Loucy (cell line): ENCODE results near the gene HEXIM2.
"Not testable (repeated sequence)": the region's sequence is repeated elsewhere in the genome, so short reads cannot be mapped to it uniquely, and the experiment has no call there.

Experiments
- H2AFZ ChIP-seq: fragments of 200-600 bp; sonication (generic); 2 replicates; pipeline ENCODE4 v1.6.0; 2016; ENCODE audit warnings: antibody characterized with exemption, mild to moderate bottlenecking, low read length, moderate library complexity
- H3F3A ChIP-seq: fragments of 200-600 bp; 2 replicates; pipeline ENCODE4 v1.6.0; 2016; ENCODE audit warnings: antibody characterized with exemption, low read depth, mild to moderate bottlenecking
- H3K27me3 ChIP-seq: fragments of 200-600 bp; sonication (generic); 2 replicates; pipeline ENCODE4 v1.6.1; 2014; ENCODE audit warnings: low read length, mild to moderate bottlenecking; ENCODE audit not compliant: insufficient read depth, poor library complexity, severe bottlenecking
- H3K36me3 ChIP-seq: fragments of 200-600 bp; sonication (generic); 2 replicates; pipeline ENCODE4 v1.6.1; 2016; ENCODE audit warnings: low read length; ENCODE audit not compliant: insufficient read depth
- H3K4me1 ChIP-seq: fragments of 200-600 bp; sonication (generic); 2 replicates; pipeline ENCODE4 v1.5.1; 2014; ENCODE audit warnings: low read length, mild to moderate bottlenecking; ENCODE audit not compliant: insufficient read depth, poor library complexity, severe bottlenecking
- H3K4me2 ChIP-seq: fragments of 200-600 bp; sonication (generic); 2 replicates; pipeline ENCODE4 v1.6.0; 2014; ENCODE audit warnings: antibody characterized with exemption, low read length, low read depth, mild to moderate bottlenecking; ENCODE audit not compliant: poor library complexity, severe bottlenecking
- H3K4me3 ChIP-seq: fragments of 200-600 bp; sonication (generic); 2 replicates; pipeline ENCODE4 v1.5.1; 2014; ENCODE audit warnings: low read length, mild to moderate bottlenecking, mixed read lengths; ENCODE audit not compliant: poor library complexity, severe bottlenecking
- H3K79me2 ChIP-seq: fragments of 200-600 bp; sonication (generic); 2 replicates; pipeline ENCODE4 v1.6.1; 2014; ENCODE audit warnings: low read length; ENCODE audit not compliant: insufficient read depth
- H3K9ac ChIP-seq: fragments of 200-600 bp; sonication (generic); 2 replicates; pipeline ENCODE4 v1.6.0; 2014; ENCODE audit warnings: mild to moderate bottlenecking, low read depth, low read length, moderate library complexity; ENCODE audit not compliant: poor library complexity, severe bottlenecking
- H3K9me2 ChIP-seq: fragments of 200-600 bp; sonication (generic); replicated peaks from 2 replicates; pipeline ENCODE4 v1.6.1; 2016; ENCODE audit warnings: low read depth, low read length, mixed read lengths
- H3K9me3 ChIP-seq: fragments of 200-600 bp; sonication (generic); 2 replicates; pipeline ENCODE4 v1.6.1; 2014; ENCODE audit warnings: mild to moderate bottlenecking, antibody characterized with exemption, low read length, low read depth; ENCODE audit not compliant: insufficient read depth
- H4K20me1 ChIP-seq: fragments of 200-600 bp; sonication (generic); 2 replicates; pipeline ENCODE4 v1.6.0; 2014; ENCODE audit warnings: antibody characterized with exemption, low read length, mild to moderate bottlenecking; ENCODE audit not compliant: insufficient read depth, poor library complexity, severe bottlenecking
- EZH2phosphoT487 ChIP-seq: fragments of 200-600 bp; IDR thresholded peaks from 2 replicates; pipeline ENCODE4 v1.6.1; 2018; ENCODE audit warnings: antibody characterized with exemption, mild to moderate bottlenecking, moderate library complexity, borderline replicate concordance
- TF ChIP-seq, protein P1 (sequence below): fragments of 200-600 bp; sonication (generic); conservative IDR thresholded peaks from 2 replicates; pipeline ENCODE4 v1.5.1; 2014; ENCODE audit warnings: mild to moderate bottlenecking, antibody characterized with exemption, low read length

HEXIM2 gene

DNA sequence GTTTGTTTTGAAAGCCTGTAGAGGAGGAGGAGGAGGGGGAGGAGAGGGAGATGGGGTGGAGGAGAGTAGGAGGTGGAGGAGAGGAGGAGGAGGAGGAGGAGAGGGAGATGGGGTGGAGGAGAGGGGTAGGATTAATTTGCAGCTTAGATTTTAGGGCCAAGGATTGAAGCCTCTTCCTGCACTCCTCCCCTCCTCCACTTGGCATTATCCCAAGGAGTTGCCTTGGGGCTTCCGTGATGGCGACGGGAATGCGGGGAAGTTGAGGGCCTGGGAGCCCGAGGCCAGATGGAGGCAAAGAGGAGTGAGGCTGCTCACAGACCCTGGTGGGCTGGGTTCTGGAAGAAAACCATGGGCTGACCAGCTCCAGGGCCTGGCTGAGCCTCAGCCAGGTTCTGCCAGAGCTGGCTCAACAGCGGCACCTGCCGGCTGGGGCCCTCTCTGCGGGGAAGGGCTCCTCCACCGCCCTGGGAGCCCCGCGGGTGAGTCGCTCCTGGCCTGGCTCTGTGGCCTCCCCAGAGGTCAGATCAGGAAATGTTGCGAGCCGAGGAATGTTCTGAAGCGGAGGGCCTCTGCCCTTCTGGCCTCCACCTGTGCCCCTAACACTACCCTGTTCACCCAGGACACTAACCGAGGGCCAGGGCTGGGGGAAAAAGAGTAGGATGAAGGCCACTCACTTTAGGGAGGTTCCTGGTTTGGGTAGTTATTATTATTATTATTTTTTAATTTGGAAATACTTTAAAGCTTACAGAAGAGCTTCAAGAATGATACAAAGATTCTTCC lies 36.1 kb downstream of the HEXIM2 start:
- Histone ChIP-seq H3K9me3 (no peaks in the 10 kb centered on the region), H3K4me1 (peaks cover 10% of the 10 kb centered on the region), H3F3A (no peaks in the 10 kb centered on the region), H3K9ac (peak overlapping the region; percentile 51), H2AFZ (peak overlapping the region; percentile 80), H4K20me1 (no peaks in the 10 kb centered on the region), H3K4me3 (no peak overlapping the region), H3K36me3 (no peaks in the 10 kb centered on the region), H3K27me3 (no peaks in the 10 kb centered on the region), H3K79me2 (no peaks in the 10 kb centered on the region), H3K9me2 (no peaks in the 10 kb centered on the region), H3K4me2 (peak overlapping the region; percentile 47)
- TF ChIP-seq, protein P1, sequence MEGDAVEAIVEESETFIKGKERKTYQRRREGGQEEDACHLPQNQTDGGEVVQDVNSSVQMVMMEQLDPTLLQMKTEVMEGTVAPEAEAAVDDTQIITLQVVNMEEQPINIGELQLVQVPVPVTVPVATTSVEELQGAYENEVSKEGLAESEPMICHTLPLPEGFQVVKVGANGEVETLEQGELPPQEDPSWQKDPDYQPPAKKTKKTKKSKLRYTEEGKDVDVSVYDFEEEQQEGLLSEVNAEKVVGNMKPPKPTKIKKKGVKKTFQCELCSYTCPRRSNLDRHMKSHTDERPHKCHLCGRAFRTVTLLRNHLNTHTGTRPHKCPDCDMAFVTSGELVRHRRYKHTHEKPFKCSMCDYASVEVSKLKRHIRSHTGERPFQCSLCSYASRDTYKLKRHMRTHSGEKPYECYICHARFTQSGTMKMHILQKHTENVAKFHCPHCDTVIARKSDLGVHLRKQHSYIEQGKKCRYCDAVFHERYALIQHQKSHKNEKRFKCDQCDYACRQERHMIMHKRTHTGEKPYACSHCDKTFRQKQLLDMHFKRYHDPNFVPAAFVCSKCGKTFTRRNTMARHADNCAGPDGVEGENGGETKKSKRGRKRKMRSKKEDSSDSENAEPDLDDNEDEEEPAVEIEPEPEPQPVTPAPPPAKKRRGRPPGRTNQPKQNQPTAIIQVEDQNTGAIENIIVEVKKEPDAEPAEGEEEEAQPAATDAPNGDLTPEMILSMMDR: peak; percentile 98
- no peak for TF ChIP-seq EZH2phosphoT487

DNA sequence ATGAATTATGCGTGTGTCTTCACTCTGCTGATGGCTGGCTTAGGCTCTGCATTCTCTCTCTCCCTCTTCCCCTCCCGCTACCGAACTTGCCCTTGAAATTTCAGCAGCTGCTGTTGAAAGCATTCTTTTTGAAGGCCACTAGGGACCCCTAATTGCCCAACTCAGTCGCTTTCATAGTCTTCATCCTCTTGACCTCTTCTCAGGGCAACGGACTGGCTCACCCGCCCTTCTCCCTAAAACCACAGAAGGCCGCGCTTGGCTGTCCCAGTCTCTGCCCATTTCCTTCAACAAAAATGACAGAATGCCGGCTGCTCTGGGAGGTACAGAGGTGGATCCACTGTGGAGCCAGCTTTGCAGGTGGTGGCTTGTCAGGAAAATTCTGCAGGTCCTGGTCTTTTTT lies 39.0 kb downstream of the HEXIM2 start:
- TF ChIP-seq EZH2phosphoT487: no peak
- TF ChIP-seq, protein P1: peak; percentile 46
- Histone ChIP-seq H3K36me3 (no peaks in the 10 kb centered on the region), H3K9ac (no peak overlapping the region), H3K4me2 (no peak overlapping the region), H3K27me3 (no peaks in the 10 kb centered on the region), H3K4me1 (peaks cover 10% of the 10 kb centered on the region), H3F3A (no peaks in the 10 kb centered on the region), H3K4me3 (no peak overlapping the region), H3K9me2 (no peaks in the 10 kb centered on the region), H3K9me3 (no peaks in the 10 kb centered on the region), H4K20me1 (no peaks in the 10 kb centered on the region), H2AFZ (no peak overlapping the region), H3K79me2 (no peaks in the 10 kb centered on the region)

DNA sequence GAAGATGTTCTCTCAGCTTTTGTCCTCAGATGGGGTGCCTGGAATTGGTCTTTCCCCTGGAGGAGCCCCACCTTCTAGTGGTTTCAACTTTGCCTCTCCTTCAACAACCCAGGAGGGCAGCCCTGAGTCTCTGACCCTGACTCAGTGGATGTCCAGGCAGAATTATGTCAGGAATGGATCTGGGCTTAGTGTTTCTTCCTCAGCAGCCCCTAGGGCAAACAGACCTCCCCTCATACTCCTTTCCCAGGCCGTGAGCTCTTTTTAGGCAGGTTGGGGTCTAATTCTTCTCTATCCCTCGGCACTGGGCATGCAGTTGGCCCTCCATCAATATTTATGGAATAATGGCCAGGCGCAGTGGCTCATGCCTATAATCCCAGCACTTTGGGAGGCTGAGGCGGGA lies 39.8 kb downstream of the HEXIM2 start:
- no peaks in the 10 kb centered on the region for H3K9me3 ChIP-seq
- no peak for TF ChIP-seq EZH2phosphoT487
- TF ChIP-seq, protein P1: no peak
- no peak overlapping the region for H3K4me2 ChIP-seq
- no peaks in the 10 kb centered on the region for H3K36me3 ChIP-seq
- no peak overlapping the region for H2AFZ ChIP-seq
- no peaks in the 10 kb centered on the region for H3K79me2 ChIP-seq
- H3K4me3 ChIP-seq: no peak overlapping the region
- H3K9ac ChIP-seq: no peak overlapping the region
- H3K27me3 ChIP-seq: no peaks in the 10 kb centered on the region
- H3K9me2 ChIP-seq: no peaks in the 10 kb centered on the region
- no peaks in the 10 kb centered on the region for H3F3A ChIP-seq
- H3K4me1 ChIP-seq: peaks cover 10% of the 10 kb centered on the region
- H4K20me1 ChIP-seq: no peaks in the 10 kb centered on the region

DNA sequence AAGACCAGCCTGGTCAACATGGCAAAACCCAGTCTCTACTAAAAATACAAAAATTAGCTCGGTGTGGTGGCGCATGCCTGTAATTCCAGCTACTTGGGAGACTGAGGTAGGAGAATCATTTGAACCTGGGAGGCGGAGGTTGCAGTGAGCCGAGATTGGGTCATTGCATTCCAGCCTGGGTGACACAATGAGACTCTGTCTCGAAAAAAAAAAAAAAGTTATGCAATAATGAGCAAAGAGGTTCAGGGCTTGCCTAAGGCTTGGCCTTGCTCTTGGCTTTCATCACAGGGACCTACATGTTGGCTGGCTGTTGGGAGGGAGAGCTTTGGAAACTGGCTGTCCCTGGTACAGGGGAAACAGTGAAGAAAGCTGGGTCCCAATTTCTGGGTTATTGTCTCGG lies 40.2 kb downstream of the HEXIM2 start:
- not testable (repeated sequence) for H3K4me2 ChIP-seq, H3K9ac ChIP-seq, H3K4me3 ChIP-seq, H4K20me1 ChIP-seq, H2AFZ ChIP-seq, H3K4me1 ChIP-seq, H3K79me2 ChIP-seq, H3F3A ChIP-seq, H3K36me3 ChIP-seq, H3K9me3 ChIP-seq, H3K9me2 ChIP-seq, H3K27me3 ChIP-seq
